B cell (primary cell): Measurements from ENCODE around the gene TRIO. TPM values are rescaled to one million over a fixed set of nuclear protein-coding genes. Genes with fewer than 3 reads are reported as not detected.

ENCODE experiments used
- ATAC-seq: fragments of 200-7000 bp; cut with Tn5 transposase; one replicate; pipeline ENCODE4 v1.10.0; 2021; ENCODE audit warnings: low read depth, mild to moderate bottlenecking, moderate number of reproducible peaks, moderate library complexity
- CTCF ChIA-PET: fragments of 350-600 bp; sonication (Branson Sonifier 250); formaldehyde crosslinking; loops from one replicate; lab custom pipeline; 2021; ENCODE audit warnings: antibody characterized with exemption, inconsistent platforms; lab: Charles Lee
- POLR2A ChIA-PET: fragments of 350-600 bp; sonication (Branson Sonifier 250); formaldehyde crosslinking; loops from one replicate; lab custom pipeline; 2021; ENCODE audit warnings: antibody characterized with exemption; lab: Charles Lee
- DNase-seq: peaks from one replicate; pipeline ENCODE4 v3.0.0; 2013
- H2AFZ ChIP-seq: 2 replicates; pipeline ENCODE4 v1.6.1; 2012; ENCODE audit warnings: mild to moderate bottlenecking, low read depth, low read length; ENCODE audit not compliant: insufficient read depth, poor library complexity, severe bottlenecking
- H3K27ac ChIP-seq, 2 donors: 1 replicate in 1 of 2; 2 replicates in 1 of 2; pipeline ENCODE4 v1.5.1; 2012 to 2013; ENCODE audit warnings: low read length in 2 of 2, mild to moderate bottlenecking in 2 of 2, moderate library complexity in 1 of 2
- H3K27me3 ChIP-seq, 4 experiments: fragments of 200-600 bp in 1 of 4; sonication (generic) in 1 of 4; replicated peaks in 1 of 4; 1 replicate in 2 of 4; 2 replicates in 2 of 4; pipeline versions ENCODE4 v1.6.1 to v1.7.0; 2013 to 2016; ENCODE audit warnings: low read length in 3 of 4, mild to moderate bottlenecking in 2 of 4, mixed read lengths in 1 of 4, moderate library complexity in 1 of 4; ENCODE audit not compliant: insufficient read depth in 4 of 4, control insufficient read depth in 3 of 4; ENCODE audit errors: control extremely low read depth in 1 of 4
- H3K36me3 ChIP-seq, 2 experiments: replicated peaks in 1 of 2; 1 replicate in 1 of 2; 2 replicates in 1 of 2; pipeline versions ENCODE4 v1.6.1 to v1.7.1; 2013; ENCODE audit warnings: low read length in 1 of 2; ENCODE audit not compliant: insufficient read depth in 2 of 2, control insufficient read depth in 1 of 2; ENCODE audit errors: control extremely low read depth in 1 of 2, extremely low read depth in 1 of 2
- H3K4me1 ChIP-seq, 2 donors: fragments of 200-600 bp in 1 of 2; sonication (generic) in 1 of 2; 1 replicate in 1 of 2; 2 replicates in 1 of 2; pipeline versions ENCODE4 v1.5.1 to v1.6.1; 2013 to 2017; ENCODE audit warnings: low read length in 2 of 2; ENCODE audit not compliant: control insufficient read depth in 2 of 2, insufficient read depth in 2 of 2
- H3K4me2 ChIP-seq: replicated peaks from 2 replicates; pipeline ENCODE3; 2012; ENCODE audit warnings: mild to moderate bottlenecking, low read depth, low read length; ENCODE audit not compliant: poor library complexity, severe bottlenecking
- H3K4me3 ChIP-seq, 5 experiments: fragments of 200-600 bp in 1 of 5; sonication (generic) in 1 of 5; 1 replicate in 3 of 5; 2 replicates in 2 of 5; pipeline versions ENCODE4 v1.5.1 to v1.7.0; 2011 to 2016; ENCODE audit warnings: low read length in 4 of 5, mild to moderate bottlenecking in 4 of 5, low read depth in 2 of 5, control low read depth in 1 of 5, moderate library complexity in 1 of 5; ENCODE audit not compliant: insufficient read depth in 1 of 5; ENCODE audit errors: control extremely low read depth in 1 of 5, extremely low read depth in 1 of 5
- H3K79me2 ChIP-seq: fragments of 200-600 bp; sonication (generic); one replicate; pipeline ENCODE4 v1.6.0; 2016; ENCODE audit warnings: low read length; ENCODE audit not compliant: control insufficient read depth, insufficient read depth
- H3K9ac ChIP-seq: fragments of 200-600 bp; sonication (generic); 2 replicates; pipeline ENCODE4 v1.6.1; 2017; ENCODE audit warnings: mild to moderate bottlenecking, low read length, moderate library complexity
- H3K9me3 ChIP-seq, 3 donors: one replicate each; pipeline versions ENCODE4 v1.6.1 to v1.7.1; 2013; ENCODE audit warnings: low read length in 2 of 3; ENCODE audit not compliant: control insufficient read depth in 2 of 3, insufficient read depth in 1 of 3; ENCODE audit errors: control extremely low read depth in 1 of 3
- H4K20me1 ChIP-seq: 2 replicates; pipeline ENCODE4 v1.6.0; 2012; ENCODE audit warnings: mild to moderate bottlenecking, low read length; ENCODE audit not compliant: insufficient read depth, control insufficient read depth, poor library complexity, severe bottlenecking
- H3K27ac Mint-ChIP-seq: one replicate; pipeline ENCODE4 v1.8.0; 2021; ENCODE audit warnings: mixed read lengths
- H3K27me3 Mint-ChIP-seq: one replicate; pipeline ENCODE4 v1.8.0; 2021; ENCODE audit warnings: mixed read lengths
- H3K4me1 Mint-ChIP-seq: one replicate; pipeline ENCODE4 v1.8.0; 2021; ENCODE audit warnings: mixed read lengths
- H3K4me3 Mint-ChIP-seq: one replicate; pipeline ENCODE4 v1.8.0; 2021; ENCODE audit warnings: mixed read lengths
- H3K9me3 Mint-ChIP-seq: one replicate; pipeline ENCODE4 v1.8.0; 2022; ENCODE audit warnings: mixed read lengths; ENCODE audit not compliant: insufficient read depth
- CTCF ChIP-seq: fragments of 200-600 bp; IDR thresholded peaks from one replicate; pipeline ENCODE4 v1.8.0; 2022; ENCODE audit warnings: antibody characterized with exemption, mild to moderate bottlenecking
- EZH2 ChIP-seq: IDR thresholded peaks from 2 replicates; pipeline ENCODE4 v1.6.1; 2012; ENCODE audit warnings: borderline replicate concordance, low read depth, mild to moderate bottlenecking, moderate library complexity, low read length; ENCODE audit not compliant: insufficient read depth, poor library complexity, severe bottlenecking
- WGBS: methylation state at CpG from one replicate; pipeline ENCODE4 v1.1.5; 2013; ENCODE audit warnings: missing lambda C conversion rate; ENCODE audit not compliant: insufficient coverage; 5-methylcytosine and 5-hydroxymethylcytosine counted together
- intact Hi-C: fragments of 100-400 bp; cut with micrococcal nuclease; formaldehyde crosslinking; loops from one replicate; pipeline ENCODE4 v1.10.0; 2022
- polyA plus RNA-seq: library from polyadenylated mRNA; depleted of rRNA; stranded (reverse); fragments of >200 nt; gene quantifications from 2 replicates; pipeline ENCODE4 v1.2.3, GENCODE V29; 2012
- total RNA-seq, 2 donors: library from RNA; stranded (reverse); fragments of 120-200 nt in 1 of 2; gene quantifications; 1 replicate in 1 of 2; 2 replicates in 1 of 2; pipeline versions ENCODE4 v1.2.3 to v1.2.4, GENCODE V29; 2013 to 2022

The TRIO gene
- total and polyA plus RNA-seq, 2 donors (not counting 1 experiment from before 2014, with no cell fraction given): 90.5 to 479 TPM

GRCh38 chr5:14125262-14125661, 17.9 kb upstream of the TRIO start:
- H3K79me2 ChIP-seq: no peaks in the 10 kb centered on the region
- H3K4me2 ChIP-seq: no peak overlapping the region
- intact Hi-C loops: no loop called here
- no peak for DNase-seq
- no peak for TF ChIP-seq CTCF
- no peak for TF ChIP-seq EZH2
- no peaks in the 10 kb centered on the region for H3K9me3 Mint-ChIP-seq
- H3K27ac ChIP-seq: no peak overlapping the region
- no peak overlapping the region for H3K4me3 Mint-ChIP-seq
- 86% methylated on average over 1 of the region's 1 CpG for WGBS
- no peaks in the 10 kb centered on the region for H3K4me1 ChIP-seq
- no peaks in the 10 kb centered on the region for H3K36me3 ChIP-seq
- H3K27me3 Mint-ChIP-seq: no peaks in the 10 kb centered on the region
- no peak overlapping the region for H2AFZ ChIP-seq
- no peak overlapping the region for H3K4me3 ChIP-seq
- H3K9me3 ChIP-seq: no peaks in the 10 kb centered on the region
- CTCF ChIA-PET: interaction anchor here (1.3 kb wide), 1 partner anchor 16 kb away, joined by 3 read pairs; no protein-coding TSS in a partner anchor
- H4K20me1 ChIP-seq: no peaks in the 10 kb centered on the region
- no peak overlapping the region for H3K9ac ChIP-seq
- no peaks in the 10 kb centered on the region for H3K4me1 Mint-ChIP-seq
- POLR2A ChIA-PET: no interaction called here
- ATAC-seq: no peak
- no peak overlapping the region for H3K27ac Mint-ChIP-seq
- H3K27me3 ChIP-seq: no peaks in the 10 kb centered on the region

GRCh38 chr5:14127587-14127986, 15.6 kb upstream of the TRIO start:
- 50% methylated on average over 2 of the region's 3 CpGs for WGBS

More at GRCh38 chr5:14127587-14127986, 15.6 kb upstream of the TRIO start:
- no peaks in the 10 kb centered on the region for H3K79me2 ChIP-seq
- Mint-ChIP-seq H3K4me3 (no peak overlapping the region), H3K27ac (no peak overlapping the region), H3K9me3 (no peaks in the 10 kb centered on the region), H3K4me1 (no peaks in the 10 kb centered on the region), H3K27me3 (peaks cover 3% of the 10 kb centered on the region)
- H3K27me3 ChIP-seq: no peaks in the 10 kb centered on the region
- no peaks in the 10 kb centered on the region for H3K4me1 ChIP-seq
- no peak overlapping the region for H3K4me3 ChIP-seq
- no peak overlapping the region for H3K27ac ChIP-seq
- ATAC-seq: no peak
- H3K36me3 ChIP-seq: no peaks in the 10 kb centered on the region
- no peaks in the 10 kb centered on the region for H4K20me1 ChIP-seq
- ChIA-PET POLR2A (no interaction called here), CTCF (interaction anchor here (2.4 kb wide), 1 partner anchor 15 kb away, joined by 5 read pairs; no protein-coding TSS in a partner anchor)
- intact Hi-C loops: no loop called here
- no peak overlapping the region for H2AFZ ChIP-seq
- no peak overlapping the region for H3K9ac ChIP-seq
- TF ChIP-seq CTCF (no peak), EZH2 (no peak)
- H3K9me3 ChIP-seq: no peaks in the 10 kb centered on the region
- H3K4me2 ChIP-seq: no peak overlapping the region
- DNase-seq: no peak
